Measurements from ENCODE around the gene SCUBE1. TPM values are rescaled to one million over a fixed set of nuclear protein-coding genes. Genes with fewer than 3 reads are reported as not detected.

The SCUBE1 gene
- total RNA-seq, 1 experiment from 2014 or later: 0.54 TPM

- peak overlapping the region; percentile 37 for H3K27ac Mint-ChIP-seq (ENCODE audit: unreplicated experiment)
These were observed 69.2 kb downstream of the SCUBE1 start for GRCh38 chr22:43273902-43274484.

GRCh38 chr22:43272869-43273318 is 70.3 kb downstream of the SCUBE1 start:
- CTCF ChIA-PET: interaction anchor here (0.6 to 3.1 kb wide), 5 partner anchors 42 to 173 kb away, joined by 3 to 63 read pairs (median 5); no protein-coding TSS in a partner anchor
- Mint-ChIP-seq H3K27ac (ENCODE audit: unreplicated experiment) (no peak overlapping the region), H3K4me1 (ENCODE audit: low read depth, unreplicated experiment) (peaks cover 21% of the 10 kb centered on the region), H3K9me3 (ENCODE audit: low read depth, unreplicated experiment) (no peaks in the 10 kb centered on the region), H3K36me3 (ENCODE audit: insufficient read depth, unreplicated experiment) (peaks cover 4% of the 10 kb centered on the region), H3K27me3 (ENCODE audit: unreplicated experiment) (peaks cover 34% of the 10 kb centered on the region), H3K4me3 (ENCODE audit: low read depth, unreplicated experiment) (no peak overlapping the region)
- BruUV-seq (replicated peaks): no TSS peak
- TF ChIP-seq CTCF (IDR thresholded peaks at IDR 0.05; ENCODE audit: unreplicated experiment): no peak
- intact Hi-C loops (cut with micrococcal nuclease; ENCODE audit: unreplicated experiment): no loop called here
- no peak for DNase-seq

More at GRCh38 chr22:43273902-43274484, 69.2 kb downstream of the SCUBE1 start:
- no TSS peak for BruUV-seq (replicated peaks)
- CTCF ChIA-PET: interaction anchor here (0.5 to 3.1 kb wide), 10 partner anchors 10 to 349 kb away, joined by 3 to 63 read pairs (median 6); no protein-coding TSS in a partner anchor
- intact Hi-C loops (cut with micrococcal nuclease; ENCODE audit: unreplicated experiment): loop anchor here (1.0 to 2.0 kb wide), 2 partner anchors 72 to 111 kb away; no protein-coding TSS in a partner anchor
- peaks cover 21% of the 10 kb centered on the region for H3K4me1 Mint-ChIP-seq (ENCODE audit: low read depth, unreplicated experiment)
- no peak overlapping the region for H3K4me3 Mint-ChIP-seq (ENCODE audit: low read depth, unreplicated experiment)
- peaks cover 34% of the 10 kb centered on the region for H3K27me3 Mint-ChIP-seq (ENCODE audit: unreplicated experiment)
- no peaks in the 10 kb centered on the region for H3K9me3 Mint-ChIP-seq (ENCODE audit: low read depth, unreplicated experiment)
- H3K36me3 Mint-ChIP-seq (ENCODE audit: insufficient read depth, unreplicated experiment): peaks cover 4% of the 10 kb centered on the region
- TF ChIP-seq CTCF (IDR thresholded peaks at IDR 0.05; ENCODE audit: unreplicated experiment): peak; percentile 88
- peak; percentile 69 for DNase-seq

GRCh38 chr22:43272301-43272700 is 70.9 kb downstream of the SCUBE1 start:
- no peak for TF ChIP-seq CTCF (IDR thresholded peaks at IDR 0.05; ENCODE audit: unreplicated experiment)
- intact Hi-C loops (cut with micrococcal nuclease; ENCODE audit: unreplicated experiment): no loop called here
- DNase-seq: no peak
- no TSS peak for BruUV-seq (replicated peaks)
- Mint-ChIP-seq H3K27ac (ENCODE audit: unreplicated experiment) (no peak overlapping the region), H3K36me3 (ENCODE audit: insufficient read depth, unreplicated experiment) (peaks cover 4% of the 10 kb centered on the region), H3K9me3 (ENCODE audit: low read depth, unreplicated experiment) (no peaks in the 10 kb centered on the region), H3K4me3 (ENCODE audit: low read depth, unreplicated experiment) (no peak overlapping the region), H3K27me3 (ENCODE audit: unreplicated experiment) (peaks cover 34% of the 10 kb centered on the region), H3K4me1 (ENCODE audit: low read depth, unreplicated experiment) (peaks cover 21% of the 10 kb centered on the region)
- CTCF ChIA-PET: interaction anchor here (3.1 kb wide), 1 partner anchor 74 kb away, joined by 63 read pairs; no protein-coding TSS in a partner anchor

GRCh38 chr22:43270949-43271348 is 72.2 kb downstream of the SCUBE1 start:
- no peak overlapping the region for H3K4me3 Mint-ChIP-seq (ENCODE audit: low read depth, unreplicated experiment)
- peaks cover 18% of the 10 kb centered on the region for H3K4me1 Mint-ChIP-seq (ENCODE audit: low read depth, unreplicated experiment)
- no TSS peak for BruUV-seq (replicated peaks)
- intact Hi-C loops (cut with micrococcal nuclease; ENCODE audit: unreplicated experiment): no loop called here
- DNase-seq: no peak
- H3K27ac Mint-ChIP-seq (ENCODE audit: unreplicated experiment): no peak overlapping the region
- H3K9me3 Mint-ChIP-seq (ENCODE audit: low read depth, unreplicated experiment): no peaks in the 10 kb centered on the region
- TF ChIP-seq CTCF (IDR thresholded peaks at IDR 0.05; ENCODE audit: unreplicated experiment): no peak
- H3K27me3 Mint-ChIP-seq (ENCODE audit: unreplicated experiment): peaks cover 26% of the 10 kb centered on the region
- CTCF ChIA-PET: interaction anchor here (0.6 kb wide), 1 partner anchor 203 kb away, joined by 4 read pairs; no protein-coding TSS in a partner anchor
- H3K36me3 Mint-ChIP-seq (ENCODE audit: insufficient read depth, unreplicated experiment): peaks cover 4% of the 10 kb centered on the region
